Measurements from ENCODE around the gene SLC29A1.

GRCh38 chr6:44192428-44193041 lies 30.9 kb upstream of the SLC29A1 start:
- TF ChIP-seq CTCF (IDR thresholded peaks at IDR 0.05; ENCODE audit: extremely low read depth in 1 of 2, insufficient read depth in 1 of 2, low read depth in 1 of 2, low read length in 2 of 2) (no peak), EZH2 (IDR thresholded peaks at IDR 0.05; ENCODE audit: borderline replicate concordance, low read depth, low read length, severe bottlenecking) (no peak)
